GM23338 (cell line): ENCODE data around the gene MARCHF3. TPM values are rescaled to one million over a fixed set of nuclear protein-coding genes. Genes with fewer than 3 reads are reported as not detected.

Source experiments
- ATAC-seq: fragments of 200-7000 bp; cut with Tn5 transposase; 3 replicates; pipeline ENCODE4 v1.9.1; 2020
- DNase-seq: peaks from one replicate; pipeline ENCODE4 v3.0.0-alpha.2; 2015; ENCODE audit warnings: low spot score
- H2AFZ ChIP-seq: fragments of 200-600 bp; sonication (generic); 2 replicates; pipeline ENCODE4 v1.8.0; 2016; ENCODE audit warnings: antibody characterized with exemption, mild to moderate bottlenecking, moderate library complexity
- H3F3A ChIP-seq: fragments of 200-600 bp; sonication (generic); replicated peaks from 2 replicates; pipeline ENCODE4 v1.8.0; 2017; ENCODE audit warnings: antibody characterized with exemption, mixed run types, low read depth
- H3K27ac ChIP-seq: fragments of 200-600 bp; sonication (generic); 2 replicates; pipeline ENCODE4 v1.6.1; 2016; ENCODE audit warnings: low read depth
- H3K27me3 ChIP-seq: fragments of 200-600 bp; sonication (generic); 2 replicates; pipeline ENCODE4 v1.8.0; 2016; ENCODE audit warnings: mild to moderate bottlenecking, mixed run types, moderate library complexity; ENCODE audit not compliant: insufficient read depth
- H3K36me3 ChIP-seq: fragments of 200-600 bp; sonication (generic); 2 replicates; pipeline ENCODE4 v1.8.0; 2016; ENCODE audit warnings: mild to moderate bottlenecking; ENCODE audit not compliant: insufficient read depth
- H3K4me1 ChIP-seq: fragments of 200-600 bp; sonication (generic); 2 replicates; pipeline ENCODE4 v1.8.0; 2016; ENCODE audit warnings: mild to moderate bottlenecking, moderate library complexity; ENCODE audit not compliant: insufficient read depth
- H3K4me2 ChIP-seq: fragments of 200-600 bp; sonication (generic); 2 replicates; pipeline ENCODE4 v1.7.1; 2017; ENCODE audit warnings: mixed run types
- H3K4me3 ChIP-seq: fragments of 200-600 bp; sonication (generic); 2 replicates; pipeline ENCODE4 v1.6.1; 2016; ENCODE audit warnings: mixed run types
- H3K79me2 ChIP-seq: fragments of 200-600 bp; sonication (generic); replicated peaks from 2 replicates; pipeline ENCODE4 v1.8.0; 2017; ENCODE audit warnings: mild to moderate bottlenecking; ENCODE audit not compliant: insufficient read depth
- H3K9me2 ChIP-seq: fragments of 200-600 bp; sonication (generic); 2 replicates; pipeline ENCODE4 v1.8.0; 2017; ENCODE audit not compliant: insufficient read depth
- H4K20me1 ChIP-seq: fragments of 200-600 bp; sonication (generic); replicated peaks from 2 replicates; pipeline ENCODE4 v1.8.0; 2017; ENCODE audit warnings: mild to moderate bottlenecking; ENCODE audit not compliant: insufficient read depth
- H3K27ac Mint-ChIP-seq: 2 replicates; pipeline ENCODE4 v1.8.0; 2020; ENCODE audit warnings: inconsistent platforms, mild to moderate bottlenecking, moderate library complexity, mixed read lengths
- H3K27me3 Mint-ChIP-seq: 3 replicates; pipeline ENCODE4 v1.8.0; 2022; ENCODE audit warnings: low read depth, mild to moderate bottlenecking, moderate library complexity, mixed read lengths, inconsistent platforms; ENCODE audit not compliant: insufficient read depth, poor library complexity
- H3K36me3 Mint-ChIP-seq: 3 replicates; pipeline ENCODE4 v1.8.0; 2021; ENCODE audit warnings: low read depth, mild to moderate bottlenecking, inconsistent platforms, moderate library complexity, mixed read lengths
- H3K4me1 Mint-ChIP-seq: 3 replicates; pipeline ENCODE4 v1.8.0; 2020; ENCODE audit warnings: mild to moderate bottlenecking, inconsistent platforms, mixed read lengths
- H3K4me3 Mint-ChIP-seq: 3 replicates; pipeline ENCODE4 v1.8.0; 2021; ENCODE audit warnings: moderate library complexity, mild to moderate bottlenecking, inconsistent platforms, mixed read lengths
- H3K9me3 Mint-ChIP-seq: 3 replicates; pipeline ENCODE4 v1.8.0; 2020; ENCODE audit warnings: moderate library complexity, mild to moderate bottlenecking, inconsistent platforms, mixed read lengths
- CREB1 ChIP-seq: fragments of 250-450 bp; sonication (Bioruptor Pico); IDR thresholded peaks from 2 replicates; pipeline ENCODE4 v1.5.0; 2020; ENCODE audit warnings: low read depth, mild to moderate bottlenecking, moderate library complexity
- CTCF ChIP-seq, 2 experiments: fragments of 200-600 bp in 1 of 2; sonication (generic) in 1 of 2; conservative IDR thresholded peaks; 2 replicates each; pipeline versions ENCODE4 v1.5.1 to v1.6.1; 2016 to 2017; ENCODE audit warnings: antibody characterized with exemption in 2 of 2, low read depth in 2 of 2, mild to moderate bottlenecking in 2 of 2, moderate library complexity in 1 of 2
- ETS1 ChIP-seq: IDR thresholded peaks from 2 replicates; pipeline ENCODE4 v1.6.1; 2016; ENCODE audit warnings: antibody characterized with exemption
- EZH2 ChIP-seq: fragments of 200-600 bp; sonication (generic); IDR thresholded peaks from one replicate; pipeline ENCODE4 v1.8.0; 2017; ENCODE audit warnings: antibody characterized with exemption, mild to moderate bottlenecking, low read depth; ENCODE audit not compliant: unreplicated experiment
- EZH2phosphoT487 ChIP-seq: fragments of 200-600 bp; sonication (generic); IDR thresholded peaks from one replicate; pipeline ENCODE4 v1.8.1; 2018; ENCODE audit warnings: antibody characterized with exemption; ENCODE audit not compliant: unreplicated experiment
- JUNB ChIP-seq: IDR thresholded peaks from one replicate; pipeline ENCODE4 v1.6.1; 2016; ENCODE audit warnings: antibody characterized with exemption; ENCODE audit not compliant: unreplicated experiment
- NANOG ChIP-seq: IDR thresholded peaks from 2 replicates; pipeline ENCODE4 v1.6.1; 2016; ENCODE audit warnings: antibody characterized with exemption, borderline replicate concordance
- POLR2AphosphoS5 ChIP-seq: IDR thresholded peaks from 2 replicates; pipeline ENCODE4 v1.6.1; 2016; ENCODE audit warnings: antibody characterized with exemption, low read depth
- REST ChIP-seq: IDR thresholded peaks from one replicate; pipeline ENCODE4 v1.6.1; 2018; ENCODE audit warnings: antibody characterized with exemption; ENCODE audit not compliant: unreplicated experiment
- STAT1 ChIP-seq: IDR thresholded peaks from one replicate; pipeline ENCODE4 v1.6.1; 2016; ENCODE audit warnings: antibody characterized with exemption; ENCODE audit not compliant: unreplicated experiment
- ZNF114 ChIP-seq: fragments of 250-450 bp; sonication (Bioruptor Pico); IDR thresholded peaks from 2 replicates; pipeline ENCODE4 v1.5.0; 2020; ENCODE audit warnings: mild to moderate bottlenecking, moderate library complexity
- ZNF331 ChIP-seq: fragments of 250-450 bp; sonication (Bioruptor Pico); IDR thresholded peaks from 2 replicates; pipeline ENCODE4 v1.5.0; 2020; ENCODE audit warnings: low read depth, mild to moderate bottlenecking, moderate library complexity
- ZNF462 ChIP-seq: fragments of 250-450 bp; sonication (Bioruptor Pico); IDR thresholded peaks from 2 replicates; pipeline ENCODE4 v1.5.0; 2020; ENCODE audit warnings: mild to moderate bottlenecking, moderate library complexity
- polyA plus RNA-seq: library from polyadenylated mRNA; unstranded; fragments of >200 nt; fragmentation: Nextera tagmentation; extraction: Ambion mirVana; gene quantifications from 2 replicates; pipeline ENCODE4 v1.2.1, GENCODE V29; 2016
- total RNA-seq: library from RNA; depleted of rRNA; stranded (reverse); fragments of >200 nt; shearing (Covaris generic); gene quantifications from 2 replicates; pipeline ENCODE4 v1.2.3, GENCODE V29; 2014

The MARCHF3 gene
- total and polyA plus RNA-seq, 2 experiments from 2014 or later: 7.0 to 12.7 TPM

GRCh38 chr5:126831156-126831555 lies 199.2 kb downstream of the MARCHF3 start:
- H3K36me3 Mint-ChIP-seq: peaks cover 93% of the 10 kb centered on the region
- H3K9me3 Mint-ChIP-seq: no peaks in the 10 kb centered on the region
- Histone ChIP-seq H3K36me3 (peaks cover 53% of the 10 kb centered on the region), H3K4me2 (no peak overlapping the region), H3K79me2 (peaks cover 30% of the 10 kb centered on the region), H3F3A (peaks cover 4% of the 10 kb centered on the region; the same call in 1 of the 2 replicates), H3K9me2 (no peaks in the 10 kb centered on the region), H3K27ac (peak overlapping the region; percentile 47; the same call in 1 of the 2 replicates), H2AFZ (no peak overlapping the region), H3K4me3 (no peak overlapping the region), H3K4me1 (peaks cover 23% of the 10 kb centered on the region), H4K20me1 (peaks cover 2% of the 10 kb centered on the region), H3K27me3 (no peaks in the 10 kb centered on the region)
- peak overlapping the region; percentile 33; the same call in 1 of the 2 replicates for H3K27ac Mint-ChIP-seq
- H3K4me3 Mint-ChIP-seq: no peak overlapping the region
- no peak for TF ChIP-seq EZH2phosphoT487
- no peak for TF ChIP-seq ZNF331
- TF ChIP-seq REST: no peak
- no peak for TF ChIP-seq ZNF114 (CRISPR knock-in tag)
- no peak for TF ChIP-seq POLR2AphosphoS5
- no peak for TF ChIP-seq STAT1
- TF ChIP-seq CREB1 (CRISPR knock-in tag): no peak
- no peak for TF ChIP-seq ETS1
- TF ChIP-seq ZNF462 (CRISPR knock-in tag): no peak
- TF ChIP-seq NANOG: no peak
- TF ChIP-seq CTCF (conservative IDR thresholded peaks at IDR 0.05; ENCODE audit: low read depth in 2 of 2): no peak
- no peak for TF ChIP-seq EZH2
- no peak for TF ChIP-seq JUNB
- H3K27me3 Mint-ChIP-seq: peaks cover 4% of the 10 kb centered on the region
- ATAC-seq (no peak), DNase-seq (no peak)
- peaks cover 8% of the 10 kb centered on the region for H3K4me1 Mint-ChIP-seq
